ENCODE data around the gene GNG10.

- TF ChIP-seq TCF12 (IDR thresholded peaks at IDR 0.05; ENCODE audit: low read depth) (no peak), CEBPB (IDR thresholded peaks at IDR 0.05) (no peak), EP300 (IDR thresholded peaks at IDR 0.05; ENCODE audit: borderline replicate concordance) (no peak), REST (IDR thresholded peaks at IDR 0.05; ENCODE audit: low read depth) (no peak), TAF1 (IDR thresholded peaks at IDR 0.05; ENCODE audit: low read depth) (no peak), YY1 (IDR thresholded peaks at IDR 0.05; ENCODE audit: low read depth) (no peak), EGR1 (IDR thresholded peaks at IDR 0.05) (no peak), RAD21 (IDR thresholded peaks at IDR 0.05; ENCODE audit: low read depth) (no peak), ZBTB7A (IDR thresholded peaks at IDR 0.05; ENCODE audit: low read depth) (no peak), NFIC (IDR thresholded peaks at IDR 0.05) (no peak), CREB1 (IDR thresholded peaks at IDR 0.05; ENCODE audit: low read depth) (no peak)
- TF ChIP-seq, protein P1, sequence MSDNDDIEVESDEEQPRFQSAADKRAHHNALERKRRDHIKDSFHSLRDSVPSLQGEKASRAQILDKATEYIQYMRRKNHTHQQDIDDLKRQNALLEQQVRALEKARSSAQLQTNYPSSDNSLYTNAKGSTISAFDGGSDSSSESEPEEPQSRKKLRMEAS (IDR thresholded peaks at IDR 0.05), result no peak
- TF ChIP-seq, protein P2, sequence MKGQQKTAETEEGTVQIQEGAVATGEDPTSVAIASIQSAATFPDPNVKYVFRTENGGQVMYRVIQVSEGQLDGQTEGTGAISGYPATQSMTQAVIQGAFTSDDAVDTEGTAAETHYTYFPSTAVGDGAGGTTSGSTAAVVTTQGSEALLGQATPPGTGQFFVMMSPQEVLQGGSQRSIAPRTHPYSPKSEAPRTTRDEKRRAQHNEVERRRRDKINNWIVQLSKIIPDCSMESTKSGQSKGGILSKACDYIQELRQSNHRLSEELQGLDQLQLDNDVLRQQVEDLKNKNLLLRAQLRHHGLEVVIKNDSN (IDR thresholded peaks at IDR 0.05), result peak; percentile 46; the same call in 1 of the 2 replicates
Measured at GRCh38 chr9:111657051-111657450, 4.4 kb upstream of the GNG10 start.

Data from Ishikawa (cell line).